COLO668 (cell line): Measurements from ENCODE around the gene MRRF.
"Not testable (repeated sequence)": the region's sequence is repeated elsewhere in the genome, so short reads cannot be mapped to it uniquely, and the experiment has no call there.

Experiments used
- DNase-seq: peaks from one replicate; lab custom pipeline; 2025; ENCODE audit not compliant: unreplicated experiment; lab: John Stamatoyannopoulos, UW

Gene MRRF

GRCh38 chr9:122274055-122274454 lies 9.4 kb downstream of the MRRF start:
- no peak for DNase-seq

GRCh38 chr9:122276096-122276495 lies 11.4 kb downstream of the MRRF start:
- DNase-seq: no peak

DNA sequence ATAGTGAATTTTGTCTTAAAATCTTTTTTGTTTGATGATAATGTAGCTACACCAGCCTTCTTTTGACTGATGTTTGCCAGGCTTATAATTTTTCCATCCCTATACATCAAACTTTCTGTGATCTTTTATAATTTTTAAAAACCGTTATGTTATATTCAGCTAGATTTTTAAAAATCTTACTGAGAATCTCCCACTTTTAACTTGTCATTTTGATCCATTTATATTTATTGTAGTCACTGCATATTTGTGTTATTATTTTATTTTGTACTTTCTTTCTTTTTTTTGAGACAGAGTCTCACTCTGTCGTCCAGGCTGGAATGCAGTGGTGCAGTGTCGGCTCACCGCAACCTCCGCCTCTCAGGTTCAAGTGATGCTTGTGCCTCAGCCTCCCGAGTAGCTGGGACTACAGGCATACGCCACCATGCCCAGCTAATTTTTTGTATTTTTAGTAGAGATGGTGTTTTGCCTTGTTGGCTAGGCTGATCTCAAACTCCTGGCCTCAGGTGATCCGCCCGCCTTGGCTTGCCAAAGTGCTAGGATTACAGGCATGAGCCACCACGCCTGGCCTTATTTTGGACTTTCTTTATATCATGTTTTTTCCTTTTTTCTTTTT lies 12.7 kb downstream of the MRRF start:
- DNase-seq: no peak

DNA sequence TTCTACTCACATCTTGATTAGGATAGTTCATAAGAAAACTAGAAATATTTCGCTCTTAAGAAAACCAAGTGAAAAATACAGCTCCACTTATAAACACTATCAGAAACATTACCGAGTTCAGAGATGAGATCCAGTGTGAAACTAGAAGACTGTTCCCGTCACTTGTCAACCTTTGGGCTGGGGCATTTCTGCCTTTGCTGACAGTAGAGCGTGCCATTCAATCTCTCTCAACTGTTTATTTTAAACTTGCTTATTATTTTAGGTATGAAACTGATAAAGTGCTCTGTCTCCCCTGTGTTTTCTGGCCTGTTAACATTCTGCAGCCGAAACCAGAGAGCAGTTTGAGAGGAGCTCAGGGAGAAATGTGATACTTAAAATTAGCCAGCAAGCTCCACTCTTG lies 16.7 kb downstream of the MRRF start:
- DNase-seq: no peak

DNA sequence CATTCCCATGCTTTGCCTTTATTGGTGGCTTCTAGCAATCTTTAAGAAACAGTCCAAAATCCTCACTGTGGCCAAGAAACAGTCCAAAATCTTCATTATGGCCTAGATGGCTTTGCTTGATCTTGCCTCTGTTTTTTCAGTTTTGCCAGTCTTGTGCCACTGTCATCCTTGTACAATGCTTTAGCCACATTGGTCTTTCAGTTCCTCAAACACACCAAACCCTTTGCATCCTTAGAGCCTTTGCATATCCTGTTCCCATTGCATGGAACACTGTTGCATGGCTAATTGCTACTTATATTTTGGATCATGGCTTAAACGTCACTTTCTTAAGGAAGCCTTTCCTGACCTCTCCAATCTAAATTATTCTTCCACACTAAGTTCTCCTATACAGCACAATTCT lies 22.1 kb downstream of the MRRF start:
- no peak for DNase-seq

- DNase-seq: no peak
Measured at GRCh38 chr9:122287214-122287720, 22.6 kb downstream of the MRRF start.

GRCh38 chr9:122291458-122291857 lies 26.8 kb downstream of the MRRF start:
- no peak for DNase-seq

DNA sequence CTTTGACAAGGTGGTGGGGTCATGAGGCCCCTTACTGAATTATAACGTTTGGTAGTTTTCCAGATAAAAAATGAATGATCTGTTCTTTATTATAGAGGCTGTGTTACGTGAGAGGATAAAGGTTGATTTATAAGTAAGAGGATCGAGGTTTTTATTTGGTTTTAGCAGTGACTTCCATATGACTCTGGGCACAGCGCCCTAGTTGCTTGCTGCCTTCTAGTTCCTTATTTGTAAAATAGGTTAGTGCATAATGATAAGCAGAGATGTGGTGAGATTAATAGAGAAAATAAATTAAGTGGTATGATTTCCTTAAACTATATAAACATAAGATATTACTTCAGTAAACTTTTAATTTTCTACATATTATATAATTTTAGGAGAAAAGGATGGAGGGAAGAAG lies 29.8 kb downstream of the MRRF start:
- no peak for DNase-seq

DNA sequence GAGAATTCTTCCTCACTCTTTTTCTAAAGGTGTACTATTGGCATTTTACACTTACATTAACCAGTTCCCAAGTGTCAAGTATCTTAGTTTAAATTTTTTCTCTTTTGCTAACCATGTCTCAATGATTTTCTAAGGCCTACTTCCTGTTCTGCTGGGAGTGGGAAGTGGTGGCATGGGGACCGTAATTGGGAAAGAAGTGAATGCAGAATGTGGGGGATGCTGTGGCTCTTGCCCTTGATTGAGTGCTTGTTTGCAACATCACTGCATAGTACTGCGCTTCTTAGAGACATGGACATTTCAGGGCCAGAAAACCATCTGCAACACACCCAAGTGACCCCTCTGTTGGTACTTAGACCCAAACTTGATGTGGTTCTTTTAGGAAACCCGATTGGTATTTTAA lies 32.8 kb downstream of the MRRF start:
- DNase-seq: no peak

DNA sequence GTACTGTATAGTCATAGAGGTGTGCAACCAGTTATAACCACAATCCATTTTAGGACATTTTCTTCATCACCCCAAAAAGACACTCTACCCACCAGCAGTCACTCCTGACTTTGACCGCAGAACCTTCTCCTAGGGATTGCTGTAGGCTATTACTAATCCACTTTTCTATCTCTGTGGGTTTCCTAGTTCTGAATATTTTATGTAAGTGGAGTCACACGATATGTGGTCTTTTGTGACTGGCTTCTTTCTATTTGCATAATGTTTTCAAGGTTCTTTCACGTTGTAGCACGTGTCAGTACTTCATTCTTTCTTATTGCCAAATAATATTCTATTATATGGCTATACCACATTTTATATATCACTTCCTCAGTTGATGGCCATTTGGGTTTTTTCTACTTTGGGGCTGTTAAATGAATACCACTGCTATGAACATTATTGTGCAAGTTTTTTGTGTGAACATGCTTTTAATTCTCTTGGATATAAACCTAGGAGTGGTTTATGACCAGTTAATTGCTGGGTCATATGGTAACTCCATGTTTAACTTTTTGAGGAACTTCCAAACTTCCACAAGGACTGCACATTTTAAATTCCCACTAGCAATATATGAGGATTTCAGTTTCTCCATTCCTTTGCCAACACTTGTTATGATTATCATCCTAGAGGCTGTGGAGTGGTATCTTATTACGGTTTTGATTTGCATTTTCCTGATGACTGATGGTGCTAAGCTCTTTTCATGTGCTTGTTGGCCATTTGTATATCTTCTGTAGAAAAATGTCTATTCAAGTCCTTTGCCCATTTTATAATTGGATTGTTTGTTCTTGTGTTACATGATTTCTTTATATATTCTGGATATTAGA lies 37.8 kb downstream of the MRRF start:
- no peak for DNase-seq

GRCh38 chr9:122307061-122307460 lies 42.4 kb downstream of the MRRF start:
- DNase-seq: no peak

DNA sequence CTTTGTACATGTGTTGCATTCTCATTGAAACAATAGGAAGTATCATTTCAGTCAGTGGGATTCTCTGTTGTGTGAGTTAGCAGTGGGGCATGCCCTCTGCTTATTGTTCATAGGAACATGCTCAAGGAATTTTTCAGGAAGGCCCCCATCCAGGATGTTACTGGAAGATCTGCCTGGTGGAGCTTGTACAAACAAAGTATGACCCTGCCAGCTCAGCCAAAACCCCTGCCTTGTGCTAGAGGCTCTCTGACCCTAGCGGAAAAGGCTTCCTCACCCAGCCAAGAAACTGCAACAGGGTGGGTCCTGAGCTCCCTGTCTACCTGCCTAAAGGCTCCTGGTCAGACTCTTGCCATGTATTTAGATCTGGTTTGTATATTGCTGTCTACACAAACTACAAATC lies 43.2 kb downstream of the MRRF start:
- no peak for DNase-seq

GRCh38 chr9:122309861-122310260 lies 45.2 kb downstream of the MRRF start:
- DNase-seq: no peak

- DNase-seq: no peak
Measured at GRCh38 chr9:122314165-122314564, 49.5 kb downstream of the MRRF start.

GRCh38 chr9:122315534-122315933 lies 50.9 kb downstream of the MRRF start:
- no peak for DNase-seq

- DNase-seq: no peak
Measured at GRCh38 chr9:122318284-122318683, 53.6 kb downstream of the MRRF start.

DNA sequence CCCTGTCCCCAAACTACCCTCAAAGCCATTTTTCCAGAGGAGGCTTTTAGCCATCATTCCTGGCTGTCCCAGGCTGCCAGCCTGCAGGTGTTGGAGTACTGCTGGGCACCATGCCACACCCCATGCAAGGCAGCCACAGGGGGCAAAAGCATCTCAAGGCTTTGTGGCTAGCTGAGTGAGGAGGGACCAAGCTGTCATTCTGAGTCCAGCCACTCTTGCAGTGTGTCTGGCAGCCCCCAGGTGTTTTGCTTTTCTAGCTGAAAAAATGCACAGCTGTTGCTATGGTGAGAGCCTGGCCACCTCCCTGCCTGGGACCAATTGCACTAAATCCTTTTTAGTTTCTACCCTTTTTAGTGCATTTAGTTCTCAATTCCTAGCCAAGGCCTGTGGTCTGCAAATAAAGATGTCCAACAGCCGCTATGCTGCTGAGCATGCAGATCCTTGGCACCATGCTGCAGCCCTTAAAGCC lies 55.8 kb downstream of the MRRF start:
- DNase-seq: no peak

DNA sequence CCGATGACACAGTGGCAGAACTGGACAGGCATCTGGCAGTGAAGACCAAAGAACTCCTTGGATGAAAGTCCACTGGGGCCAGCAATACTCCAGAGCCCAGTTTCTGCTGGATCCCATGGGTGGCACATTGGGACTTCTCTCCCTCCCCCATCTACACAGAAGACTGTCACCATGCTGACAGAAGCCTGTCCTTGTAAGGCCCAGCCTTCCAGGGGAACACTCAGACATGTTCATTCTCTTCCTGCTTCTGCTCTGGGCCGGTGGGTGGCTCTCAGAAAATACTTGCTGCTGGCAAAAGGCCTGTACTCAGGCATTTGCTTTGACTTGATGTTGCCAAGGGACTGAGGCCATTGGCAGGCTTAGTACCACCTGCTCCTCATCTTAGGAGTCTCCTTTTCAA lies 57.9 kb downstream of the MRRF start:
- no peak for DNase-seq

- not testable (repeated sequence) for DNase-seq
Measured at GRCh38 chr9:122324665-122325064, 60.0 kb downstream of the MRRF start.

- DNase-seq: no peak
Measured at GRCh38 chr9:122325124-122325523, 60.4 kb downstream of the MRRF start.

GRCh38 chr9:122327175-122327574 lies 62.5 kb downstream of the MRRF start:
- DNase-seq: no peak

DNA sequence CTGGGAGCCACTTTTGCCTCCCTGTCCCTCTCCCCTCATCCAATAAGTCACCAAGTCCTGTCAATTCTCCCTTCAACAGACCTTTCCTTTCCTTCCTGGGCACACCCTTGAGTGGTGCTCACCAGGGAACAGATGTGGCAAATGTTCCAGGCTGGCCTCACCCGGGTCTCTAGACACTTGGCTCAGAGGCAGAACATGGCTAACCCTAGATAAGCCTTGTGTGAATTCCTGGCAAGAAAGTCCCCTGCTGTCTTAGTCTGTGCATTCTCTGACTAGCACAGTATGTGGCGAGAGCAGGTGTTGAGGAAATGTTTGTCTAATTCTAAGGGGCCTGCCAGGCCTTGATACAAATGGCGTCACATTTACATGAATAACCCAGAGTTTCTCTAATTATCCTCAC lies 64.9 kb downstream of the MRRF start:
- DNase-seq: no peak
